HepG2 (cell line): Measurements from ENCODE around the gene PTPN2. TPM values are rescaled to one million over a fixed set of nuclear protein-coding genes. Genes with fewer than 3 reads are reported as not detected.

Source experiments
- CHD4 ChIP-seq: fragments of 200-600 bp; sonication (generic); IDR thresholded peaks from 2 replicates; pipeline ENCODE4 v1.7.0; 2017; ENCODE audit warnings: mild to moderate bottlenecking, low read length, borderline replicate concordance
- GABPA ChIP-seq, 2 experiments: IDR thresholded peaks; 2 replicates each; pipeline ENCODE4 v1.6.1; 2011 to 2016; ENCODE audit warnings: low read depth in 2 of 2, low read length in 1 of 2, missing biosample characterization in 1 of 2, missing genetic modification characterization in 1 of 2
- GFI1 ChIP-seq: sonication (generic); formaldehyde crosslinking; IDR thresholded peaks from 2 replicates; pipeline ENCODE4 v1.5.0; 2020; ENCODE audit warnings: missing genetic modification reagents, mild to moderate bottlenecking, borderline replicate concordance
- HINFP ChIP-seq: sonication (generic); formaldehyde crosslinking; IDR thresholded peaks from 2 replicates; pipeline ENCODE4 v1.4.0; 2020; ENCODE audit warnings: low read depth, mild to moderate bottlenecking, missing genetic modification reagents
- KDM5A ChIP-seq: fragments of 200-600 bp; sonication (generic); IDR thresholded peaks from 2 replicates; pipeline ENCODE4 v1.7.0; 2018; ENCODE audit warnings: antibody characterized with exemption, mild to moderate bottlenecking, low read length, borderline replicate concordance
- PAX8 ChIP-seq: sonication (generic); formaldehyde crosslinking; IDR thresholded peaks from 2 replicates; pipeline ENCODE4 v1.8.0; 2022; ENCODE audit warnings: mild to moderate bottlenecking, missing genetic modification reagents, borderline replicate concordance
- PTBP1 ChIP-seq: fragments of 200-400 bp; formaldehyde crosslinking; IDR thresholded peaks from 2 replicates; pipeline ENCODE4 v1.6.1; 2018; ENCODE audit warnings: low read length, low read depth; ENCODE audit not compliant: poor library complexity, severe bottlenecking
- RAD21 ChIP-seq: fragments of 450-650 bp; formaldehyde crosslinking; IDR thresholded peaks from 2 replicates; pipeline ENCODE4 v1.5.0; 2020; ENCODE audit warnings: mild to moderate bottlenecking
- TAF15 ChIP-seq: fragments of 200-400 bp; formaldehyde crosslinking; IDR thresholded peaks from one replicate; pipeline ENCODE4 v1.6.1; 2018; ENCODE audit warnings: mild to moderate bottlenecking, low read depth, low read length; ENCODE audit not compliant: poor library complexity, severe bottlenecking
- ZFP36 ChIP-seq: fragments of 150-350 bp; IDR thresholded peaks from 2 replicates; pipeline ENCODE4 v1.6.1; 2018; ENCODE audit warnings: borderline replicate concordance, low read length, low read depth; ENCODE audit not compliant: partially characterized antibody
- ZHX2 ChIP-seq, 2 experiments: sonication (generic) in 1 of 2; formaldehyde crosslinking in 1 of 2; IDR thresholded peaks; 2 replicates each; pipeline versions ENCODE4 v1.6.1 to v1.9.0; 2014 to 2022; ENCODE audit warnings: antibody characterized with exemption in 1 of 2, borderline replicate concordance in 1 of 2, inconsistent platforms in 1 of 2, low read depth in 1 of 2, missing genetic modification reagents in 1 of 2
- ZNF510 ChIP-seq: sonication (generic); formaldehyde crosslinking; IDR thresholded peaks from 2 replicates; pipeline ENCODE4 v1.4.0; 2020; ENCODE audit warnings: low read depth, mild to moderate bottlenecking, missing genetic modification reagents
- ZNF562 ChIP-seq: sonication (generic); formaldehyde crosslinking; IDR thresholded peaks from 2 replicates; pipeline ENCODE4 v1.8.0; 2022; ENCODE audit warnings: missing genetic modification reagents, borderline replicate concordance
- polyA plus RNA-seq, 8 experiments: library from polyadenylated mRNA; depleted of rRNA in 3 of 8; stranded (reverse) in 7 of 8; unstranded in 1 of 8; fragments of >200 nt; fragmentation: Illumina TruSeq in 4 of 8; extraction: Trizol in 4 of 8; gene quantifications; 2 replicates each; pipeline versions ENCODE4 v1.2.1 to v1.2.3, GENCODE V29; 2011 to 2016; ENCODE audit warnings: low read depth in 4 of 8, missing spikeins in 1 of 8, mixed read lengths in 1 of 8; ENCODE audit not compliant: insufficient read depth in 1 of 8
- total RNA-seq, 5 experiments: library from RNA; depleted of rRNA; stranded (reverse); fragments of >200 nt; fragmentation: Illumina TruSeq; extraction: Trizol; gene quantifications; 2 replicates each; pipeline ENCODE4 v1.2.3, GENCODE V29; 2016; ENCODE audit warnings: low read depth in 1 of 5
- TF ChIP-seq, protein P1 (sequence below): sonication (generic); formaldehyde crosslinking; IDR thresholded peaks from 2 replicates; pipeline ENCODE4 v1.5.0; 2020; ENCODE audit warnings: missing genetic modification reagents
- TF ChIP-seq, protein P2 (sequence below): sonication (generic); formaldehyde crosslinking; IDR thresholded peaks from 2 replicates; pipeline ENCODE4 v1.9.0; 2022; ENCODE audit warnings: missing genetic modification reagents, mild to moderate bottlenecking, borderline replicate concordance
- TF ChIP-seq, protein P3 (sequence below): sonication (generic); formaldehyde crosslinking; IDR thresholded peaks from 2 replicates; pipeline ENCODE4 v1.4.0; 2020; ENCODE audit warnings: mild to moderate bottlenecking, missing genetic modification reagents, borderline replicate concordance

PTPN2 gene
- total and polyA plus RNA-seq, 2 of the 13 experiments (the other 11 are each of a cell fraction or from before 2014, with no cell fraction given): 24.9 to 41.5 TPM

DNA sequence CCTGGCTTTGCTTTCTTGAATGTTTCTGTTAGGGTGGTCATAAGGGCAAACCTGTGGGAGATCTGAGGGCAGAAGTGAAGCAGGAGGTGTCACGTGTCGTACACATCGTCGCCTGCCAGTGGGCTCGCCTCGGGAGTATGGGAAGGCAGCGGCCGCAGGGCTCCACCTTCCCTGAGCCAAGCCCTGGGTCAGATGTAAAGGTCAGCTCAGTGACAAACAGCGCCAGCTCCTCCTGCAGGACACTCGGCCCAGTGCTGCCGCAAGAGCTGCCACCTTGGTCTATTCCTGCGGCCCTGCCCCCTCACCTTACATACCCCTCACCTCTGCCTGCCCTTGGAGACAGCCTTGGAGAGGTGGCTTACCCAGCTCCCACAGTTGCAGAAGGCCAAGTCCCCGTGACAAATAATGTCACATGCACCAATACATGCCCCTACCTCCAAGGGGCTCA, 117.0 kb downstream of the PTPN2 start (continued):
- TF ChIP-seq GABPA (IDR thresholded peaks at IDR 0.05; ENCODE audit: low read depth, low read length) (no peak), GABPA (CRISPR knock-in tag; IDR thresholded peaks at IDR 0.05; ENCODE audit: low read depth) (no peak), ZNF562 (CRISPR knock-in tag) (no peak), RAD21 (CRISPR knock-in tag) (peak; percentile 92), PAX8 (CRISPR knock-in tag) (no peak), TAF15 (no peak), GFI1 (CRISPR knock-in tag) (no peak), ZFP36 (no peak), PTBP1 (no peak), ZHX2 (IDR thresholded peaks at IDR 0.05; ENCODE audit: low read depth) (peak; percentile 45; the same call in 1 of the 2 replicates), ZHX2 (CRISPR knock-in tag; IDR thresholded peaks at IDR 0.05; ENCODE audit: borderline replicate concordance) (no peak), HINFP (no peak), ZNF510 (CRISPR knock-in tag) (no peak), KDM5A (no peak), CHD4 (no peak)
- TF ChIP-seq, protein P1, sequence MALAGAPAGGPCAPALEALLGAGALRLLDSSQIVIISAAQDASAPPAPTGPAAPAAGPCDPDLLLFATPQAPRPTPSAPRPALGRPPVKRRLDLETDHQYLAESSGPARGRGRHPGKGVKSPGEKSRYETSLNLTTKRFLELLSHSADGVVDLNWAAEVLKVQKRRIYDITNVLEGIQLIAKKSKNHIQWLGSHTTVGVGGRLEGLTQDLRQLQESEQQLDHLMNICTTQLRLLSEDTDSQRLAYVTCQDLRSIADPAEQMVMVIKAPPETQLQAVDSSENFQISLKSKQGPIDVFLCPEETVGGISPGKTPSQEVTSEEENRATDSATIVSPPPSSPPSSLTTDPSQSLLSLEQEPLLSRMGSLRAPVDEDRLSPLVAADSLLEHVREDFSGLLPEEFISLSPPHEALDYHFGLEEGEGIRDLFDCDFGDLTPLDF: no peak
- TF ChIP-seq, protein P2, sequence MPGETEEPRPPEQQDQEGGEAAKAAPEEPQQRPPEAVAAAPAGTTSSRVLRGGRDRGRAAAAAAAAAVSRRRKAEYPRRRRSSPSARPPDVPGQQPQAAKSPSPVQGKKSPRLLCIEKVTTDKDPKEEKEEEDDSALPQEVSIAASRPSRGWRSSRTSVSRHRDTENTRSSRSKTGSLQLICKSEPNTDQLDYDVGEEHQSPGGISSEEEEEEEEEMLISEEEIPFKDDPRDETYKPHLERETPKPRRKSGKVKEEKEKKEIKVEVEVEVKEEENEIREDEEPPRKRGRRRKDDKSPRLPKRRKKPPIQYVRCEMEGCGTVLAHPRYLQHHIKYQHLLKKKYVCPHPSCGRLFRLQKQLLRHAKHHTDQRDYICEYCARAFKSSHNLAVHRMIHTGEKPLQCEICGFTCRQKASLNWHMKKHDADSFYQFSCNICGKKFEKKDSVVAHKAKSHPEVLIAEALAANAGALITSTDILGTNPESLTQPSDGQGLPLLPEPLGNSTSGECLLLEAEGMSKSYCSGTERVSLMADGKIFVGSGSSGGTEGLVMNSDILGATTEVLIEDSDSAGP: peak; percentile 67; the same call in 1 of the 2 replicates
- TF ChIP-seq, protein P3, sequence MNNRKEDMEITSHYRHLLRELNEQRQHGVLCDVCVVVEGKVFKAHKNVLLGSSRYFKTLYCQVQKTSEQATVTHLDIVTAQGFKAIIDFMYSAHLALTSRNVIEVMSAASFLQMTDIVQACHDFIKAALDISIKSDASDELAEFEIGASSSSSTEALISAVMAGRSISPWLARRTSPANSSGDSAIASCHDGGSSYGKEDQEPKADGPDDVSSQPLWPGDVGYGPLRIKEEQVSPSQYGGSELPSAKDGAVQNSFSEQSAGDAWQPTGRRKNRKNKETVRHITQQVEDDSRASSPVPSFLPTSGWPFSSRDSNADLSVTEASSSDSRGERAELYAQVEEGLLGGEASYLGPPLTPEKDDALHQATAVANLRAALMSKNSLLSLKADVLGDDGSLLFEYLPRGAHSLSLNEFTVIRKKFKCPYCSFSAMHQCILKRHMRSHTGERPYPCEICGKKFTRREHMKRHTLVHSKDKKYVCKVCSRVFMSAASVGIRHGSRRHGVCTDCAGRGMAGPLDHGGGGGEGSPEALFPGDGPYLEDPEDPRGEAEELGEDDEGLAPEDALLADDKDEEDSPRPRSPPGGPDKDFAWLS (CRISPR knock-in tag): no peak
